ENCODE measurements around the gene BLM. TPM values are rescaled to one million over a fixed set of nuclear protein-coding genes. Genes with fewer than 3 reads are reported as not detected.

BLM gene
- total and polyA plus RNA-seq, 10 of the 15 experiments (the other 5 are each of a cell fraction or from before 2014, with no cell fraction given) = 23.0 to 68.4 (median 43.9) TPM

GRCh38 chr15:90851940-90852339 is 134.8 kb downstream of the BLM start (continued):
- TF ChIP-seq SMAD5 (IDR thresholded peaks at IDR 0.05; ENCODE audit: low read depth) (no peak), TBL1XR1 (IDR thresholded peaks at IDR 0.05; ENCODE audit: low read depth, low read length) (no peak), RBBP5 (conservative IDR thresholded peaks at IDR 0.05) (no peak), GABPA (IDR thresholded peaks at IDR 0.05; ENCODE audit: low read depth) (no peak), RAD21 (IDR thresholded peaks at IDR 0.05; ENCODE audit: insufficient read depth, low read depth, low read length) (no peak), FOXK2 (IDR thresholded peaks at IDR 0.05) (no peak), ELK1 (IDR thresholded peaks at IDR 0.05; ENCODE audit: low read depth, low read length) (no peak)

DNA sequence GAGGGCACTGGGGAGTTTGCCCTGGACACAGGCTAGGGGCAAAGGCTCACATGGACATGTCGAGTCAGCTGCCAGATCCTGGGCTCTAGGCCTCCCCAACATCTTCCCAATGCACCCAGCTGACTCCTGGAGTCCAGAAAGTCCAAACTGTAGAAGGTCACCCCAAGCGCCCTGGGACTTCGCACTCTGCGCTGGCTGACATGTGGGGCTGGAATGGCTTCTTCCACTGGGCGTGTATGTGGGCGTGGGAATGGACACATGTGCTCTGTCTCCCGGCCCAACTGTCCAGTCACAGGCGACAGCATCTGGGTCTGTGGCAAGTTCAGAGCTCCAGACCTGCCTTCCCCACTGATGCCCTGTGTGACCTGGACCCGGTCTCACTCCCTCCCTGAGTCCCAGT is 138.0 kb downstream of the BLM start:
- Histone ChIP-seq H3K27ac (ENCODE audit: control insufficient read depth, insufficient read depth) (no peak overlapping the region; the same call in 1 of the 2 replicates), H3K9ac (ENCODE audit: control insufficient read depth, insufficient read depth, low read length) (no peak overlapping the region), H3K79me2 (ENCODE audit: control insufficient read depth, insufficient read depth, low read length) (no peaks in the 10 kb centered on the region), H4K20me1 (ENCODE audit: control insufficient read depth, insufficient read depth) (no peaks in the 10 kb centered on the region), H3K4me1 (ENCODE audit: control insufficient read depth, insufficient read depth, low read length) (peaks cover 57% of the 10 kb centered on the region), H2AFZ (ENCODE audit: control insufficient read depth, low read depth, low read length) (no peak overlapping the region), H3K4me2 (ENCODE audit: control insufficient read depth, insufficient read depth) (no peak overlapping the region), H3K36me3 (ENCODE audit: control insufficient read depth in 2 of 2, insufficient read depth in 2 of 2, low read length in 1 of 2) (no peaks in the 10 kb centered on the region), H3K27me3 (replicated peaks in 1 of 2; ENCODE audit: control insufficient read depth in 2 of 2, insufficient read depth in 2 of 2, low read length in 1 of 2) (no peaks in the 10 kb centered on the region), H3K4me3 (no peak overlapping the region), H3K9me3 (replicated peaks; ENCODE audit: control insufficient read depth, insufficient read depth, low read length) (no peaks in the 10 kb centered on the region; the same call in 2 of the 3 replicates)
- 94% methylated on average over 9 of the region's 9 CpGs for WGBS (ENCODE audit: insufficient coverage, insufficient replicate concordance, low lambda C conversion rate, missing lambda C conversion rate)
- ChIA-PET SMC1A (ENCODE audit: uncharacterized antibody, unreplicated experiment) (interaction anchor here (0.7 to 1.6 kb wide), 4 partner anchors 10 to 401 kb away, joined by 3 to 4 read pairs (median 3); partner anchors contain the start of gene FURIN), CTCF (interaction anchor here (0.8 to 3.0 kb wide), 4 partner anchors 13 to 76 kb away, joined by 3 to 11 read pairs (median 4); partner anchors contain the start of genes FURIN and HDDC3), POLR2A (interaction anchor here (0.5 to 1.5 kb wide), 5 partner anchors 16 to 294 kb away, joined by 3 to 7 read pairs (median 4); no protein-coding TSS in a partner anchor), RAD21 (ENCODE audit: unreplicated experiment) (interaction anchor here (0.7 to 3.2 kb wide), 5 partner anchors 14 to 147 kb away, joined by 3 to 10 read pairs (median 4); no protein-coding TSS in a partner anchor)
- no TSS peak for BruUV-seq (replicated peaks)
- no peak for FAIRE-seq
- in situ Hi-C loops (cut with MboI) = no loop called here
- no peak for DNase-seq (ENCODE audit: low read depth, low spot score)
- no peak for ATAC-seq
- intact Hi-C loops (cut with micrococcal nuclease; ENCODE audit: unreplicated experiment) = loop anchor here (10.0 kb wide), 1 partner anchor 80 kb away; the partner anchor contains the start of genes HDDC3 and UNC45A
- TF ChIP-seq, protein P1, sequence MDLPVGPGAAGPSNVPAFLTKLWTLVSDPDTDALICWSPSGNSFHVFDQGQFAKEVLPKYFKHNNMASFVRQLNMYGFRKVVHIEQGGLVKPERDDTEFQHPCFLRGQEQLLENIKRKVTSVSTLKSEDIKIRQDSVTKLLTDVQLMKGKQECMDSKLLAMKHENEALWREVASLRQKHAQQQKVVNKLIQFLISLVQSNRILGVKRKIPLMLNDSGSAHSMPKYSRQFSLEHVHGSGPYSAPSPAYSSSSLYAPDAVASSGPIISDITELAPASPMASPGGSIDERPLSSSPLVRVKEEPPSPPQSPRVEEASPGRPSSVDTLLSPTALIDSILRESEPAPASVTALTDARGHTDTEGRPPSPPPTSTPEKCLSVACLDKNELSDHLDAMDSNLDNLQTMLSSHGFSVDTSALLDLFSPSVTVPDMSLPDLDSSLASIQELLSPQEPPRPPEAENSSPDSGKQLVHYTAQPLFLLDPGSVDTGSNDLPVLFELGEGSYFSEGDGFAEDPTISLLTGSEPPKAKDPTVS (IDR thresholded peaks at IDR 0.05; ENCODE audit: low read depth, low read length) = no peak
- TF ChIP-seq NKRF (conservative IDR thresholded peaks at IDR 0.05) (no peak), MTA3 (IDR thresholded peaks at IDR 0.05; ENCODE audit: borderline replicate concordance, low read length) (no peak), SP1 (IDR thresholded peaks at IDR 0.05; ENCODE audit: low read depth, low read length) (no peak), ZBED1 (IDR thresholded peaks at IDR 0.05; ENCODE audit: borderline replicate concordance) (no peak), BRCA1 (IDR thresholded peaks at IDR 0.05; ENCODE audit: low read depth, low read length) (no peak), STAT1 (conservative IDR thresholded peaks at IDR 0.05) (no peak)
- TF ChIP-seq, protein P2, sequence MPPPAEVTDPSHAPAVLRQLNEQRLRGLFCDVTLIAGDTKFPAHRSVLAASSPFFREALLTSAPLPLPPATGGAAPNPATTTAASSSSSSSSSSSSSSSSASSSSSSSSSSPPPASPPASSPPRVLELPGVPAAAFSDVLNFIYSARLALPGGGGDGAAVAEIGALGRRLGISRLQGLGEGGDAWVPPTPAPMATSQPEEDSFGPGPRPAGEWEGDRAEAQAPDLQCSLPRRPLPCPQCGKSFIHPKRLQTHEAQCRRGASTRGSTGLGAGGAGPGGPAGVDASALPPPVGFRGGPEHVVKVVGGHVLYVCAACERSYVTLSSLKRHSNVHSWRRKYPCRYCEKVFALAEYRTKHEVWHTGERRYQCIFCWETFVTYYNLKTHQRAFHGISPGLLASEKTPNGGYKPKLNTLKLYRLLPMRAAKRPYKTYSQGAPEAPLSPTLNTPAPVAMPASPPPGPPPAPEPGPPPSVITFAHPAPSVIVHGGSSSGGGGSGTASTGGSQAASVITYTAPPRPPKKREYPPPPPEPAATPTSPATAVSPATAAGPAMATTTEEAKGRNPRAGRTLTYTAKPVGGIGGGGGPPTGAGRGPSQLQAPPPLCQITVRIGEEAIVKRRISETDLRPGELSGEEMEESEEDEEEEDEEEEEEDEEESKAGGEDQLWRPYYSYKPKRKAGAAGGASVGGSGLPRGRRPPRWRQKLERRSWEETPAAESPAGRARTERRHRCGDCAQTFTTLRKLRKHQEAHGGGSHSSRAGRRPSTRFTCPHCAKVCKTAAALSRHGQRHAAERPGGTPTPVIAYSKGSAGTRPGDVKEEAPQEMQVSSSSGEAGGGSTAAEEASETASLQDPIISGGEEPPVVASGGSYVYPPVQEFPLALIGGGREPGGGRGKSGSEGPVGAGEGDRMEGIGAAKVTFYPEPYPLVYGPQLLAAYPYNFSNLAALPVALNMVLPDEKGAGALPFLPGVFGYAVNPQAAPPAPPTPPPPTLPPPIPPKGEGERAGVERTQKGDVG (CRISPR knock-in tag; IDR thresholded peaks at IDR 0.05) = no peak

Data from GM12878 (cell line).